NCI-H1417 treated with DMSO at 0.1 percent for 48 hours (cell line): ENCODE data around the gene MED26.
"Not testable (repeated sequence)": the region's sequence is repeated elsewhere in the genome, so short reads cannot be mapped to it uniquely, and the experiment has no call there.

Experiments
- DNase-seq: peaks from one replicate; lab custom pipeline; 2025; lab: John Stamatoyannopoulos, UW

Gene MED26, protein sequence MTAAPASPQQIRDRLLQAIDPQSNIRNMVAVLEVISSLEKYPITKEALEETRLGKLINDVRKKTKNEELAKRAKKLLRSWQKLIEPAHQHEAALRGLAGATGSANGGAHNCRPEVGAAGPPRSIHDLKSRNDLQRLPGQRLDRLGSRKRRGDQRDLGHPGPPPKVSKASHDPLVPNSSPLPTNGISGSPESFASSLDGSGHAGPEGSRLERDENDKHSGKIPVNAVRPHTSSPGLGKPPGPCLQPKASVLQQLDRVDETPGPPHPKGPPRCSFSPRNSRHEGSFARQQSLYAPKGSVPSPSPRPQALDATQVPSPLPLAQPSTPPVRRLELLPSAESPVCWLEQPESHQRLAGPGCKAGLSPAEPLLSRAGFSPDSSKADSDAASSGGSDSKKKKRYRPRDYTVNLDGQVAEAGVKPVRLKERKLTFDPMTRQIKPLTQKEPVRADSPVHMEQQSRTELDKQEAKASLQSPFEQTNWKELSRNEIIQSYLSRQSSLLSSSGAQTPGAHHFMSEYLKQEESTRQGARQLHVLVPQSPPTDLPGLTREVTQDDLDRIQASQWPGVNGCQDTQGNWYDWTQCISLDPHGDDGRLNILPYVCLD

DNA sequence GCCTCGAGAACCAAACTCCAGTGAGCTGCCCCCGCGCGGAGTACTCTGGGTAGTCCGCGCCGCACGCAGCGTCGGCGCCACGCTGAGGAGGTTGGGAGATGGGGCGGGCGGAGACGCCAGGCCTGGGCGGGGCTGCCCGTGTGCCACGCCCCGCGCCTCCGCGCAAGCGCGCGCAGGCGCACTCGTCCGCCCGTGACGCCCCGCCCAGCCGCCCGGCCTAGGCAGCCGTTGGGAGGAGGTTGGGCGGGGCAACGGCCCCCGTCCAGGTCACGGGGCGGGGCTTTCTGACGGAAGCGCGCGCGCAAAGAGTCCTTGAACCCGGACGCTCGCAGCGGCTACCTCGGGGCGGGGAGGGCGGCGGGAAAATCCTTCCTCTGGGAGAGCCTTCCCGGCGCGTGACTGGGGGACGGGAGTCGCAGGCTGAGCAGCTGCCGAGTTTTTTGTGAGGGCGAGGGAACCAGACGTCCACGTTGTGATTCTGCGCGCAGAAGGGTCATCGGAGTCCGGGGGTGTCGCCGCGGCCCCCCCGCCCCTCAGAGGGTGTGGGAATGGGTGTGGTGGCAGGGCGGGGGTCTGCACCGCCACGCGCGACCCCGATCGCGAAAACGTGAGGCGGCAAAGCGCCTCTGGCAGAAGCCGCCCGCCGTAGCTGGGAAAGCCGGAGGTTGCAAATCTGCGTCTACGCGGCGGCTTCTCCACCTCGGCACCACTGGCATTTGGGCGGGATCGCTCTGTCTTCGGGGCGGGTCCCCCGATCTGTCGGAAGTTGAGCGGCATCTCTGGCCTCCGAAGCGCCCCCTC, at the start of gene MED26:
TSS of gene MED26 (minus strand) at position 22 of the 801 bp plus-strand sequence. CDS start 261 bp downstream, outside the sequence.
- peak; percentile 84 for DNase-seq

- DNase-seq = no peak
Measured at GRCh38 chr19:16677055-16677454, 49.1 kb upstream of the MED26 start.

- no peak for DNase-seq
Measured at GRCh38 chr19:16676101-16676798, 48.2 kb upstream of the MED26 start.

DNA sequence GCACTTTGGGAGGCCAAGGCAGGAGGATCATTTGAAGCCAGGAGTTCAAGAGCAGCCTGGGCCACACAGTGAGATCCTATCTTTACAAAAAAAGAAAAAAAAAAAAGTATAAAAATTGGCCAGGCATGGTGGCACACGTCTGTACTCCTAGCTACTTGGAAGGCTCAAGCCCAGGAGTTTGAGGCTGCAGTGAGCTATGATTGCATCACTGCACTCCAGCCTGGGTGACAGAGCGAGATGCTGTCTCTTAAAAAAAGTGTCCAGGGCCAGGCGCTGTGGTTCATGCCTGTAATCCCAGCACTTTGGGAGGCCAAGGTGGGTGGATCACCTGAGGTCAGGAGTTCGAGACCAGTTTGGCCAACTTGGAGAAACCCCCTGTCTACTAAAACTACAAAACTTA, 45.8 kb upstream of the MED26 start:
- not testable (repeated sequence) for DNase-seq

DNA sequence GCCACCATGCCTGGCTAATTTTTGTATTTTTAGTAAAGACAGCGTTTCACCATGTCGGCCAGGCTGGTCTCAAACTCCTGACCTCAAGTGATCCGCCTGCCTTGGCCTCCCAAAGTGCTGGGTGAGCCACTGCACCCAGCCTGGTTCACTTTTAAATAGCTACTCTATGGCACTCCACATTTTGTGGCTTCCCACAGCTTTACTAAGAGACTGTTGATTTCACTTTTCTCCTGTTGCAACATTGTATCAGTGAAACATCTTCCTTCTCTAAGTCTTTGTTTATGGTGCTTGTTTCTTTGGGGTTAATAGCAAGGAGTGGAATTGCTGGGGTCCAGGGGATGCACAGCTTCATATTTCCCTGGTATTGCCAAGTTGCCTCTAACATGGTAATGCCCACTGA, 45.2 kb upstream of the MED26 start:
- DNase-seq = no peak

- no peak for DNase-seq
Measured at GRCh38 chr19:16671652-16672274, 43.8 kb upstream of the MED26 start.

GRCh38 chr19:16670291-16670690, 42.3 kb upstream of the MED26 start:
- no peak for DNase-seq

- DNase-seq = not testable (repeated sequence)
Measured at GRCh38 chr19:16668702-16669101, 40.7 kb upstream of the MED26 start.

GRCh38 chr19:16668176-16668575, 40.2 kb upstream of the MED26 start:
- no peak for DNase-seq

DNA sequence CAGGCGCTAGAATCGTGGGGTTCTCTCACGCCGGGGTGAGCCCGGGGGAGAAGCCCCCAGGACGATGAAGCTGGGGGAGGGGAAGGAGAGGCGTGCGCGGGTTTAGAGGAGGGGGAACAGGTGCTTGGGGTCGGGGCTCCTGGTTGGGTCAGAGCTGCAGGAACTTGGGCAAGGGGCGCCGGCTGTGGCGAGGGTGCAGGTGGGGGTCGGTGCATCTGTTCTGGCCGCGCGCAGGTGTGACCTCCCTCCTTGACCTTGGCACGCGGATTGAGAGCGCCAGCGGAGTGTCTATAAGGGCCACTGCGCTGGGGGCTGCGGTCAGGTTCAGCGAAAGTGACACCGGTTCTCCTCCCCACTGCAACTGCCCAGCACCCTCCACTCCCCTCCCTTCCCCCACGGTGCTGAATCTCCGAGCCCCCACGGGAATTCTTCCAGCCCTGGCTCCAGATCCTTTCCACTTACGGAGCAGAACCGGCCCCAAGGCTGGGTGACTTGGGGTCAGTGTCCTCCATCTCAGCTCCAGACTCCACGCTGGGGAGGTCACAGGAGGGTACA, 33.6 kb upstream of the MED26 start:
- DNase-seq = no peak

DNA sequence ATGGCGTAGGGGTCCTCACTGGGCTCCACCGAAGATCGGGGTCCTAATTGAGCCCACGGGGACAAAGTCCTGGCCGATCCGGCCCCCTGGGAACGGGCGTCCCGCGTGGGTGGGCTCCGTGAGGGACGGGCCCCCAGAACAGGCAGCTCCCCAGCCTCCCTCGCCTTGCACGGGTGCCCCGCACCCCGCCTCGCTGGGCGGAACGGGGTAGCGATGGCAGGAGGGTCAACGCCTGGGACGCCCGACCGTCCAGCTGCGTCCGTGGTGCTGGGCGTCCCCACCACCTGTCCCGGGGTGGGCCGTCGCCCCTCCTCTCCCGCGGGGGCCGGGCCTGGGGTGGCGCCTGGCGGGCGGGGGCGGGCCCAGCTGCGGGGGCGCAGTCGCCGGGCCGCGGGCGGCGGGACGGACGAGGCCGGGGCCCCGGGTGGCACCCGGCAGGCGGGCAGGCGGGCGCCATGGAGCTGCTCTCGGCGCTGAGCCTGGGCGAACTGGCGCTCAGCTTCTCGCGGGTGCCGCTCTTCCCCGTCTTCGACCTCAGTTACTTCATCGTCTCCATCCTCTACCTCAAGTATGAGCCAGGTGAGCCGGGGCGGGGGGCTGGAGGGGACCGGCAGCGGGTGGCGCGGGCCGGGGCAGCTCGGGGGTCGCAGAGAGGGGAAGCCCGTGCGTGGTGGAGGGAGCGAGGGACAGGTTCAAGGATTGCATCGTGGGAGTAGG, 32.9 kb upstream of the MED26 start, which contains the start of gene TMEM38A:
TSS of gene TMEM38A (plus strand) at position 377 of the 717 bp plus-strand sequence. CDS start at position 456, 79 bp downstream.
- no peak for DNase-seq

GRCh38 chr19:16659832-16660708, 32.1 kb upstream of the MED26 start, which contains the start of gene SMIM7:
Gene SMIM7 (minus strand): TSS chr19:16660144. CDS start chr19:16660110, 34 bp downstream.
- peak; percentile 83 for DNase-seq

DNA sequence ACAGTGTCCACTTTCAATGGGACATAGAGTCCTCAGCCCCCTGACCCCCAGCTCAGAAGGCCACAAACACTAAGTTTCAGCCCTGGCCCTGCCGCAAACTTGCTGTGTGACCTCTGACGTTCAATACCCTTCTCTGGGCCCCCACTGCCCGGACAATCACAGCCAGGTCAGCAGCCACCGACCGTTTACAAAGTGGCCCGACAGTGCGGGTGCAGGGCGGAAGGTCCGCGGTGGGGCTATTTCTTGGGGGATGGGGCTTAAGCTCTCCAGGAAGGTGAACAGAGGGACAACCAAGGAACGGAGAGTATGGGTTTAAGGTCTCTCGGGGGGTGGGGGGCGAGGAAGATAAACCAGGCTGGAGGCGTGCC, 31.4 kb upstream of the MED26 start:
- no peak for DNase-seq

GRCh38 chr19:16657384-16657783, 29.4 kb upstream of the MED26 start:
- DNase-seq = no peak

- DNase-seq = no peak
Measured at GRCh38 chr19:16655727-16656126, 27.7 kb upstream of the MED26 start.

GRCh38 chr19:16654627-16655026, 26.6 kb upstream of the MED26 start:
- no peak for DNase-seq

DNA sequence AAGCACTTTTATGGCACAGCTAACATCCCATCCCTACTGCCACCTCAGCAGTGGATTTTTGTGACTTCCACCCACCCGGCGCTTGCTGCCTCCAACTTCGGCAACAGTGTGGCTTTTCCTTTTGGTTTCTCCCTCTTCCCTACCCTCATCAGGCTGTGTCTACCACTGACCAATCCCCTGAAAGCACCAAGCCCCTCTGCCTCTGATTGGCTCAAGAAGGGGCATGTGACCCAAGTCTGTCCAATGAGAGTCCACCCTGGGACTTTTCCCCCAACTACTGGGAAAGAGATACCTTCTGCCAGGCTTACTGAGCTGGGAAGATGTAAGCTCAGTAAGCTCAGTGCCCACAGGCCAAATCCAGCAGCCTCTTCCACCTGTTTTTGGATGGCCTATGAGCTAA, 26.1 kb upstream of the MED26 start:
- DNase-seq = no peak

- no peak for DNase-seq
Measured at GRCh38 chr19:16652854-16653253, 24.9 kb upstream of the MED26 start.

DNA sequence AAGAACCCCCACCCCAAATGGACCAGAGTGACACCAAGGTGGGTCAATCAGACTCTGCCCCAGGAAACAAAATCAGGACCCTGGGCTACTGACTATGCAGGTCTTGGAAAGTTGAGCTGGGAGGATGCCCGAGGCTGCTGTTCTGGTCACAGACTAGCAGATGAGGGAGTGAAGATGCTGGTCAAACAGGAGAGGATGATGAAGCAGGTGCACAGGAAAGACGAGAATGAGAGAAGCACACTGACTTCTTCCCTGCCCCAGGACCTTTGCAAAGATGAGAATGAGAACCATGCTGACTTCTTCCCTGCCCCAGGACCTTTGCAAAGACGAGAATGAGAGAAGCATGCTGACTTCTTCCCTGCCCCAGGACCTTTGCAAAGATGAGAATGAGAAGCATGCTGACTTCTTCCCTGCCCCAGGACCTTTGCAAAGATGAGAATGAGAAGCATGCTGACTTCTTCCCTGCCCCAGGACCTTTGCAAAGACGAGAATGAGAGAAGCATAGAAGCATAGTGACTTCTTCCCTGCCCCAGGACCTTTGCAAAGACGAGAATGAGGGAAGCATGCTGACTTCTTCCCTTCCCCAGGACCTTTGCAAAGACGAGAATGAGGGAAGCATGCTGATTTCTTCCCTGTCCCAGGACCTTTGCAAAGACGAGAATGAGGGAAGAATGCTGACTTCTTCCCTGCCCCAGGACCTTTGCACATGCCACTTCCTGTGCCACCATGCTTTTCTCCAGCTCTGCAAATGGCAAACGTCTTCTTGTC, 23.6 kb upstream of the MED26 start:
- not testable (repeated sequence) for DNase-seq
